Activated CD4-positive, alpha-beta T cell treated with anti-CD3 and anti-CD28 coated beads, Interleukin-2, amount 10 ng/mL, durations not matched to agents 24 days and 14 days (primary cell): Measurements from ENCODE around the gene AVPR2. TPM values are rescaled to one million over a fixed set of nuclear protein-coding genes. Genes with fewer than 3 reads are reported as not detected.
A peak's percentile ranks its signal among the peaks of the same experiment; 100 is the strongest.

Experiments used
- DNase-seq: peaks from one replicate; pipeline ENCODE4 v3.0.0; 2022
- H3K27ac Mint-ChIP-seq: one replicate; pipeline ENCODE4 v1.8.0; 2022; ENCODE audit warnings: mild to moderate bottlenecking, mixed read lengths
- H3K27me3 Mint-ChIP-seq: one replicate; pipeline ENCODE4 v1.8.0; 2022; ENCODE audit warnings: mixed read lengths
- H3K36me3 Mint-ChIP-seq: one replicate; pipeline ENCODE4 v1.8.0; 2022; ENCODE audit warnings: low read depth, mild to moderate bottlenecking, mixed read lengths
- H3K4me1 Mint-ChIP-seq: one replicate; pipeline ENCODE4 v1.8.0; 2021; ENCODE audit warnings: mixed read lengths
- H3K4me3 Mint-ChIP-seq: one replicate; pipeline ENCODE4 v1.8.0; 2022; ENCODE audit warnings: mild to moderate bottlenecking, moderate library complexity, mixed read lengths
- H3K9me3 Mint-ChIP-seq: one replicate; pipeline ENCODE4 v1.8.0; 2021; ENCODE audit warnings: mixed read lengths
- intact Hi-C: fragments of 100-400 bp; cut with micrococcal nuclease; formaldehyde crosslinking; loops from one replicate; pipeline ENCODE4 v1.15.1; 2023
- total RNA-seq: library from RNA; stranded (reverse); gene quantifications from 2 replicates; pipeline ENCODE4 v1.2.3, GENCODE V29; 2022

AVPR2 gene
- total RNA-seq, 1 donor from 2014 or later, result not detected

DNA sequence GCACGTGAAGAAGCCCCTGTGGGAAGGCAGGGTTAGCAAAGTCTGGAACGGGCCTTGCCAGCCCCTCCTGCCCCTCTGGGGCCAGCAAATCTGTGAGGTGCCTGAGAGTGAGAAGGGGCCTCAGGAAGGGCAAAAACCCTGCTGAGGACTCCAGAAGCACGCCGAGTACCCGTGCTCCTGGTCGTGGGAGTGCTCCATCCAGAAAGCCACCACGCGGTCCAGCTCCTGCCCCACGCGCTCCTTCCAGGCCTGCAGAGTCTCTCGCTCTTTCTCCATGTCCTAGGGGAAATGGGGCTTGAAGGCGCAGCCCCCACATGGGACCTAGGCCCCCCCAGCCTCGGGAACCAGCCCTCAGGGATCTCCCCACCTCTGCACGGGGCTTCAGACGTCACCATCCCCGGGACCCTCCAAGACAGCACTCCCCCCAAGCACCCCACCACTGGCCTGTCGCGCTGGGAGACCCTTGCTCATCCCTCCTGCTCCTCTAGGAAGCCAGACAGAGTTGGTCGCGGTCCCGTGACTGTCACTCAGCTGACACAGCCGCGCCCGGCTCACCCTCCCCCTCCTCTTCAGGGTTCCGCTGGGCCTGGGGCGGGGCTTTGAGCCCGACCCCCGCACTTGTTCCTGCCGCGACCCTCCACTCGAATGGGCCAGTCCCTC lies 39.8 kb downstream of the AVPR2 start, which contains the start of gene RENBP:
Gene RENBP (minus strand): TSS at position 504 of the 660 bp plus-strand sequence. CDS start 33 bp downstream, at position 471.
- Mint-ChIP-seq H3K27me3 (no peaks in the 10 kb centered on the region), H3K27ac (peak within 1 kb of the TSS; percentile 90), H3K4me1 (peaks cover 12% of the 10 kb centered on the region), H3K36me3 (peaks cover 11% of the 10 kb centered on the region), H3K4me3 (peak within 1 kb of the TSS; percentile 91), H3K9me3 (no peaks in the 10 kb centered on the region)
- intact Hi-C loops, result no loop called here
- peak; percentile 81 for DNase-seq

GRCh38 chrX:153944800-153945150 lies 40.3 kb downstream of the AVPR2 start:
- peaks cover 16% of the 10 kb centered on the region for H3K4me1 Mint-ChIP-seq
- intact Hi-C loops, result no loop called here
- H3K9me3 Mint-ChIP-seq, result no peaks in the 10 kb centered on the region
- no peak overlapping the region for H3K27ac Mint-ChIP-seq
- peaks cover 13% of the 10 kb centered on the region for H3K36me3 Mint-ChIP-seq
- DNase-seq, result no peak
- H3K27me3 Mint-ChIP-seq, result no peaks in the 10 kb centered on the region
- peak overlapping the region; percentile 91 for H3K4me3 Mint-ChIP-seq

DNA sequence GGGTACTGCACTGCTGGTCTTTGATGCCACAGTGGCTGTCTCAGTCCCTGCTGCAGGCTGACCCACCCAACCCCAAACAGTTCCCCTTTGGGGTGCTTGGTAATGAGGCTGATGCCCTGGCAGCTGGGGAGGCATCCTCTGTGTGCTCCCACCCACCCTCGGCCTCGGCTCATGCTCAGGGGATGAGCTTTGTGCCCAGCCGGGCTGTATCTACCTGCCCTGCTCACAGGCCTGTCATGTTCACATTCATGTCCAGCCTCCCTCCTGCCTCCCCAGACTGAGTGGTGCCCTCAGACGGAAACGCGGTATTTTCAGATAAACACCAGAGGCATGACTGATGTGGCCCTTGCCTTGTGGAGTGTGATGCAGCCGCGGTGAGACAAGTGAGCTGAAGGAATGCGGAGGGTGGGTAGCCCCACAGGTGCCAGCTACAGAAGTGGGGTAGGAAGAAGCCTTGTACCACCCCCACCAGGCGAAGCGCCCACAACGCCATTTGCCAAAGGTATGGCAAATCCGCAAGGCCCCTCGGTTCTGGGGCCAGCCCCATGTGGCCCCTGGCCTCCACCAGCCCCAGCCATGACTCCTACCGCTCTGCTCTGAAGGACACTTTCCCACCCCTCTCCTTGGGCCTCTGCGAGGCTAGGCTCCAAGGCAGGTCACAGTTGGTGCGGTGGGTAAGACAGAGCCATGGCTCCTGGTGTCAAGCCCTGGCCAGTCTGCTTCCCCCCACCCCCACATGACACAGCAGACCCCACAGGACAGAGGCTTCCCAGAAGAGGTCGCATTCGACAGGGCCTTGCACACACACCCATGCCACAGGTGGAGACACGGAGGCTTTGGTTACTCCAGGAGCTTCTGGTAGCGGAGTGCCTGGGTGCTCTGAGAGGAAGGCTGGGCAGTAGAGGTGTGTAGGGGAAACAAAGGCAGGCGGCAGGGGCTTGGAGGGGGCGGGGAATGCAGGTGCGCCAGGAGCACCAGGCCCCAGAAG lies 41.8 kb downstream of the AVPR2 start:
- no peak for DNase-seq
- peaks cover 21% of the 10 kb centered on the region for H3K36me3 Mint-ChIP-seq
- H3K27me3 Mint-ChIP-seq, result no peaks in the 10 kb centered on the region
- no peaks in the 10 kb centered on the region for H3K9me3 Mint-ChIP-seq
- H3K4me3 Mint-ChIP-seq, result no peak overlapping the region
- intact Hi-C loops, result loop anchor here (2.0 kb wide), 1 partner anchor 19 kb away; the partner anchor contains the start of gene ARHGAP4
- H3K27ac Mint-ChIP-seq, result no peak overlapping the region
- H3K4me1 Mint-ChIP-seq, result peaks cover 15% of the 10 kb centered on the region

- peak overlapping the region; percentile 2 for H3K4me3 Mint-ChIP-seq
- peak; percentile 93 for DNase-seq
- intact Hi-C loops, result loop anchor here (2.0 kb wide), 1 partner anchor 20 kb away; the partner anchor contains the start of gene ARHGAP4
- no peaks in the 10 kb centered on the region for H3K9me3 Mint-ChIP-seq
- H3K27ac Mint-ChIP-seq, result peak overlapping the region; percentile 83
- H3K4me1 Mint-ChIP-seq, result peaks cover 13% of the 10 kb centered on the region
- peaks cover 22% of the 10 kb centered on the region for H3K36me3 Mint-ChIP-seq
- H3K27me3 Mint-ChIP-seq, result no peaks in the 10 kb centered on the region
Measured at GRCh38 chrX:153947009-153947769, 42.7 kb downstream of the AVPR2 start.

GRCh38 chrX:153948002-153948466 lies 43.6 kb downstream of the AVPR2 start:
- intact Hi-C loops, result no loop called here
- Mint-ChIP-seq H3K27me3 (no peaks in the 10 kb centered on the region), H3K4me3 (no peak overlapping the region), H3K36me3 (peaks cover 25% of the 10 kb centered on the region), H3K9me3 (no peaks in the 10 kb centered on the region), H3K27ac (peak overlapping the region; percentile 29), H3K4me1 (peaks cover 13% of the 10 kb centered on the region)
- no peak for DNase-seq

DNA sequence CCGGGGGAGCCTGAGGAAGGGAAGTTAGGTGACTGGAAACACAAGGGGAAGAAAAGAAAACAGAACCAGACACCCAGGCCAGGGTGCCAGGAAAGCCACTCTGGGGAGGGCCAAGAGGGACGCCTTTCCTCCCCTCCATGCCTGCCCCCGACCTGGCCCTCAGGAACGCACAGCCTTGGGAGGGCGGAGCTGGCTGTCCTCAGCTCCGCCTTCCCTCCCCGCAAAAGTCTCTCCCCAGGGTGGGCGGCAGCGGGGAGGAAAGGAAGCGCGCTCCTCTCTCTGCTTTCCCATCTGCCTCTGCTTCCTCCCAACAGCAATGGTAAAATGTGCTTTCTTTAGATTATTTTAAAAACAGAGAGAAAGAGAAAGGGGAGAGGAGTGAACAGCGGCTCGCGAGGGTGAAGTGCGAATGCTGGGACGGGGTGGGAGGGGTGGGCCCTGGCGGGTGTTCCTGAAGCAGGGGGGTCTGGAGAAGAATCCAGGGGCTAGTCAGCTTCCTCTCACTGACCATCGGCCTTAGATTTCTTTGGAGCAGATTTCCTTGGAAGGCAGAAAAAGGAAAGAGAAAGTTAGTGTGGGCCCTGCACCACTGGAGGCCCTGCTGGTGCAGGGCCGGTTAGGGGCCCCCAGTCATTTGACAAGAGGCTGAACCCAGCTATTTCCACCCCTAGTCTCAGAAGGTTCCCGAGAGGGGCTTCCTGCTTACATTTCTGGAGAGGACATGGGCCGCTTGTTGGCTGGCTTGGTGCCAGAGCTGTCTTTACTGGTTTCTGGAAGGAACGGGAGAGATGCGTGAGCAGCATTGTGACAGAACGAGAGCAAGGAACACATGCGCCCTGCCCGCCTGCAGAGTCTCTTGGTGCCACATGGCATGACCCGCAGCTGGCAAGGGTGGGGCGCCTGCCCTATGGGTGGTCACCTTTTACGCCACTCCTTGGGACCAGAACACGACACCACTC lies 44.7 kb downstream of the AVPR2 start:
- H3K27me3 Mint-ChIP-seq, result no peaks in the 10 kb centered on the region
- H3K36me3 Mint-ChIP-seq, result peaks cover 30% of the 10 kb centered on the region
- H3K27ac Mint-ChIP-seq, result peak overlapping the region; percentile 75
- no peak overlapping the region for H3K4me3 Mint-ChIP-seq
- no peaks in the 10 kb centered on the region for H3K9me3 Mint-ChIP-seq
- DNase-seq, result no peak
- intact Hi-C loops, result no loop called here
- H3K4me1 Mint-ChIP-seq, result peaks cover 13% of the 10 kb centered on the region

- peaks cover 33% of the 10 kb centered on the region for H3K36me3 Mint-ChIP-seq
- intact Hi-C loops, result no loop called here
- peaks cover 11% of the 10 kb centered on the region for H3K4me1 Mint-ChIP-seq
- peak overlapping the region; percentile 25 for H3K27ac Mint-ChIP-seq
- no peak for DNase-seq
- no peaks in the 10 kb centered on the region for H3K27me3 Mint-ChIP-seq
- no peak overlapping the region for H3K4me3 Mint-ChIP-seq
- H3K9me3 Mint-ChIP-seq, result no peaks in the 10 kb centered on the region
Measured at GRCh38 chrX:153950127-153950526, 45.7 kb downstream of the AVPR2 start.

- no peak overlapping the region for H3K4me3 Mint-ChIP-seq
- peaks cover 11% of the 10 kb centered on the region for H3K4me1 Mint-ChIP-seq
- no peak for DNase-seq
- H3K36me3 Mint-ChIP-seq, result peaks cover 40% of the 10 kb centered on the region
- H3K27ac Mint-ChIP-seq, result no peak overlapping the region
- intact Hi-C loops, result no loop called here
- H3K9me3 Mint-ChIP-seq, result no peaks in the 10 kb centered on the region
- no peaks in the 10 kb centered on the region for H3K27me3 Mint-ChIP-seq
Measured at GRCh38 chrX:153951683-153952372, 47.4 kb downstream of the AVPR2 start.

- intact Hi-C loops, result loop anchor here (1.0 kb wide), 1 partner anchor 188 kb away; the partner anchor contains the start of gene PLXNB3
- Mint-ChIP-seq H3K27ac (no peak overlapping the region), H3K9me3 (no peaks in the 10 kb centered on the region), H3K27me3 (no peaks in the 10 kb centered on the region), H3K4me1 (peaks cover 9% of the 10 kb centered on the region), H3K36me3 (peaks cover 43% of the 10 kb centered on the region), H3K4me3 (no peak overlapping the region)
- DNase-seq, result no peak
Measured at GRCh38 chrX:153952373-153953026, 48.0 kb downstream of the AVPR2 start.

DNA sequence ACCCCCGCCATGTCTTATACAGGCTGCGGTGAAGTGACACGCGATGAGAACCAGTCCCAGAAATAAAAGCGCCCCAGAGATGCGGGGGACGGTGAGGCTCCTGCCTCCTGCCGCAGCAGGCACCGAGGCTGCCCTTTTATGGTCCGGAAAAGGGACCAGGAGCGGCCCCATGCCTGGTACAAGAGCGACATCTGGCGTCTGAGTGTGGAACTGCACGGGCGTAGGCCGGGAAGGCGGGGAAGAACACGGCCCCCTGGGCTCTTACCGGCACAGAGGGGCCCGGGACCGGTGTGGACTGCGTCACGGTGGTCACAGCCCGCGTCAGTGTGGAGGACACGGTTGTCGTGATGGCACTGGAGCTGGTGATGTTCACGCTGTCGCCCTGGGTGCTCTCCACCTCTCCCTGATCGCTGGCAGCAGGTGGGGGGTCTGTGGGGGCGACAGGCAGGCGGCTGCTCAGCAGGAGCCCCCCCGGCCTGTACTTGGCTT lies 48.9 kb downstream of the AVPR2 start:
- Mint-ChIP-seq H3K27me3 (no peaks in the 10 kb centered on the region), H3K36me3 (peaks cover 41% of the 10 kb centered on the region), H3K9me3 (no peaks in the 10 kb centered on the region), H3K4me1 (peaks cover 7% of the 10 kb centered on the region), H3K27ac (peak overlapping the region; percentile 20), H3K4me3 (no peak overlapping the region)
- DNase-seq, result peak; percentile 93
- intact Hi-C loops, result loop anchor here (1.0 kb wide), 1 partner anchor 189 kb away; the partner anchor contains the start of gene PLXNB3

GRCh38 chrX:153953892-153954557 lies 49.6 kb downstream of the AVPR2 start:
- peaks cover 43% of the 10 kb centered on the region for H3K36me3 Mint-ChIP-seq
- intact Hi-C loops, result loop anchor here (1.0 kb wide), 1 partner anchor 190 kb away; the partner anchor contains the start of gene PLXNB3
- H3K27ac Mint-ChIP-seq, result no peak overlapping the region
- no peaks in the 10 kb centered on the region for H3K9me3 Mint-ChIP-seq
- H3K4me1 Mint-ChIP-seq, result peaks cover 7% of the 10 kb centered on the region
- H3K27me3 Mint-ChIP-seq, result no peaks in the 10 kb centered on the region
- no peak overlapping the region for H3K4me3 Mint-ChIP-seq
- DNase-seq, result no peak
